Frontal cortex (tissue), 4 donors: ENCODE results near the gene RAC3. TPM values are rescaled to one million over a fixed set of nuclear protein-coding genes. Genes with fewer than 3 reads are reported as not detected.
A peak's percentile ranks its signal among the peaks of the same experiment; 100 is the strongest.

Experiments used
- DNase-seq, 2 donors: peaks; one replicate each; pipeline ENCODE4 v3.0.0; 2012; ENCODE audit warnings: low spot score in 2 of 2
- FAIRE-seq: peaks from 2 replicates; lab custom pipeline; 2012; peaks lifted over from hg19 to GRCh38; lab: Jason Lieb, UNC
- total RNA-seq: library from RNA; depleted of rRNA; stranded (reverse); fragments of >200 nt; gene quantifications from one replicate; pipeline ENCODE4 v1.2.3, GENCODE V29; 2014
- donor health status: control.
- donor health status: control.
- donor health status: control.

Gene RAC3
- total RNA-seq, 1 donor from 2014 or later, result 110 TPM

- FAIRE-seq (no peak), DNase-seq (no peak)
Measured at GRCh38 chr17:82011617-82012187, 19.8 kb upstream of the RAC3 start.

GRCh38 chr17:82012261-82012639 lies 19.2 kb upstream of the RAC3 start:
- FAIRE-seq, result no peak
- no peak for DNase-seq

GRCh38 chr17:82012640-82013295 lies 18.7 kb upstream of the RAC3 start:
- DNase-seq (no peak), FAIRE-seq (no peak)

GRCh38 chr17:82013341-82013740 lies 18.1 kb upstream of the RAC3 start:
- DNase-seq (peak; percentile 67 to 74), FAIRE-seq (no peak)

- FAIRE-seq (no peak), DNase-seq (no peak)
Measured at GRCh38 chr17:82013772-82014321, 17.6 kb upstream of the RAC3 start.

GRCh38 chr17:82014432-82014831 lies 17.0 kb upstream of the RAC3 start:
- DNase-seq (no peak), FAIRE-seq (no peak)

- FAIRE-seq (no peak), DNase-seq (no peak)
Measured at GRCh38 chr17:82014971-82015310, 16.5 kb upstream of the RAC3 start.

DNA sequence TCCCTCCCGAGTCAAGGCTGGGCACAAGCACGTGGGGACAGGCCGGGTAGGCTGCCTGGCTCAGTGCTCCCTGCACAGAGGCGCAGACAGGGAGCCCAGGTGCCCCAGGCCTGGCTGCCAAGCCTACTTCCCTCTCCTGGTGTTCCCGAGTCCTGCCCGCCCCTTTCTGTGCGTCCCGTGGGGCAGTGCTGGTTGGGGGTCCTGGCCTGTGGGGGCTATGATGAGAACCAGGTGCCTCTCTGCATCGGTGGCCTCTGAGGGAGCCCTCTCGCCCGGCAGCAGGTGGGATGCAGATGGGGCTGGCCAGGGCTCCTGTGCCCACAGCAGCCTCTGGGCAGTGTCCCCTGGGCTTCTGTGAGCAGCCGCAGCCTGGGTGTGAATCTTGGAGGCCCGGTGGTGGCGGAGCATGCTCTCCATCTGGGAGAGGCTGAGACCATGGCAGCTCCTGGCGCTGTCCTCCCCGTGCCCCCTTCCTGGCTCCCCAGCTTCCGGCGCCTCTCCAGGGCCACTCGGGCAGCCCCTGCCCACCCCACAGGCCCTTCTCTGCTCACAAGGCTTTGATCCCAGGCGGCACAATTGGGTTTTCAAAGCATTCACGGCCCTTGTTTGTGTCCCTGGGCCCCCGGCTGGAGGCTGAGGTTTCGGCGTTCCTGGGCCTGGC lies 16.0 kb upstream of the RAC3 start:
- no peak for FAIRE-seq

GRCh38 chr17:82016061-82016874 lies 15.2 kb upstream of the RAC3 start:
- no peak for FAIRE-seq
- DNase-seq, result no peak

More for the DNA sequence above, 16.0 kb upstream of the RAC3 start:
- no peak for DNase-seq

DNA sequence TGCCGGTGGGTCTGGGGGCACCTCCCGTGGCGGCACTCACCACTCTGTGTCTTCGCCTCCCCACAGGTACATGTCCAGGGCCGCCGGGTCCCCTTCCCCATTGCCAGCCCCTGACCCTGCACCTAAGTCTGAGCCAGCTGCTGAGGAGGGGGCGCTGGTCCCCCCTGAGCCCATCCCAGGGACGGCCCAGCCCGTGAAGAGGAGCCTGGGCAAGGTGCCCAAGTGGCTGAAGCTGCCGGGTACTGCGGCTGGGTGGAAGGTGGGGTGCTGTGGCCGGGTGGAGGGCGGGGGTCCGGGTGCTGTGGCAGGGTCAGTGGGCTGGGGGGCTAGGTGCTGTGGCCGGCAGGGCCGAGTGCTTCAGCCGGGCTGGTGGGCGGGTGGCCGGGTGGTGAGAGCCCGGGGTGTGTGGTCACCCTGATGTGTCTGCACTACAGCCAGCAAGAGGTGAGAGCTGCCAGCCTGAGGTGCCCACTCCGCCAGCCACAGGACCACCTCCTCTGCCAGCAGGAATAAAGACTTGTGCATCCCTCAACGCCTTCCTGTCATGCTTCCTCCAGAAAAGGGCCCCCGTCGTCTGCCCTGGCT lies 14.5 kb upstream of the RAC3 start:
- FAIRE-seq, result no peak
- no peak for DNase-seq

DNA sequence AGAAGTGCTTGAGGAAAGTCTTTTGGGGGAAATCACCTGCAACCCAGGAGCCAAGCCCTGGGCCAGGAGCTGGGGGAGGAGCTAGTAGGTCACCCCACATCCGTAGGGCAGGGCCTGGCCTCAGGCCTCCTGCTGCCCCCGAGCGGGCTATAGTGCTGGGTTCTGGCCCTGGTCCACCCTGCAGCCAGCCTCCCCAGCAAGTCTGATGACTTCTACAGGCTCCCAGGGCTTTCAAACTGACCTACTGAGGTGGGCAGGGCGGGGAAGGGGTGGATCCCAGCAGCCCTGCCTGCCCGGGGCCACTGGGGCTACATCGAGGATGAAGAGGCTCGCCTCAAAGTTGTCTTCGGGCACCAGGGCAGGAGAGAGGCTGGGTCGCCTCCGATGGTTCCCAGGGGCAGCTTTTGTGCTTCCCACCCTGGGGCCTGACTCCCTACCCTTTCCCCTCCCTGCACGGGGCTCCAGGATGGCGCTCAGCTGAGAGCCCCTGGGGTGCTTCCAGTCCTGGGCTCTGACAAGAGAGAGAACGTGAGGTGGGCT lies 13.8 kb upstream of the RAC3 start:
- no peak for FAIRE-seq
- no peak for DNase-seq

DNA sequence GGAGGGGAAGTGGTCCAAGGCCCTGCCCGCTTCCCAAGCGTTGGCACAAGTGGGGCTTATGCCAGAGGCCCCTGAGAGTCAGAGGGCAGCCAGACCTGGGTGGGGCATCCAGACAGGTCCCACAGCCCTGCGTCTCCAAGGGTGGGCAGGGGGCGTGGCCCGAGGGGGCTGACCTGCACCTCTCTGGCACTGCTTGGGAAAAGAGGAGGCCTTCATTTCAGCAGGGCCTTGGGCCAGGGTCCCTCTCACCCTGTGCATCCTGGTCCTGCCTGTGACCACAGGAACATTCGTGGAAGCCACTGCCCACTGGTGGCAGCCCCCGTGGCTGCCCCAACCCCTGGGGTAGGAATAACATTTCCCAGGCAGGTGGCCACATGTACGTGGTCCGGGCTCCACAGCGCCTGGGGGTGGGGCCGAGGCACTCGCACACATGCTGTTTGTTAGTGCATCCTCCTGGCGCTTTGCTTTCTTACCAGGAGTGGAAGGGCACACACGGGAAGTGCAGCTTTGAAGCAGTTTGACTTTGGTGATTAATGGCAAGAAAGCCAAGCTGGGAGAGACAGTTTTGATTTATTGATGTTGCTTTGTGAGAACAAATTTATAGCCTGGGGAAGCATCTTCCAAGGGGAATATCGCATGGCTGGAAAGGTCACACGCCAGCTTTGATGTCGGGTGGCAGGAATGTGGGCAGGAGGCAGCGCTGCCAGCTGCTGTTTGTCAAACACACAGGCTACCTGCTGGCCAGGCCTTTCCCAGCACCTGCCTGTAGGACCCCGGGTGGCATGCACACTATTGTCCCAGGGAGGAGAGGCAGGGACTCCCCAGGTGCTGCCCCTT lies 13.1 kb upstream of the RAC3 start:
- DNase-seq, result no peak
- no peak for FAIRE-seq

DNA sequence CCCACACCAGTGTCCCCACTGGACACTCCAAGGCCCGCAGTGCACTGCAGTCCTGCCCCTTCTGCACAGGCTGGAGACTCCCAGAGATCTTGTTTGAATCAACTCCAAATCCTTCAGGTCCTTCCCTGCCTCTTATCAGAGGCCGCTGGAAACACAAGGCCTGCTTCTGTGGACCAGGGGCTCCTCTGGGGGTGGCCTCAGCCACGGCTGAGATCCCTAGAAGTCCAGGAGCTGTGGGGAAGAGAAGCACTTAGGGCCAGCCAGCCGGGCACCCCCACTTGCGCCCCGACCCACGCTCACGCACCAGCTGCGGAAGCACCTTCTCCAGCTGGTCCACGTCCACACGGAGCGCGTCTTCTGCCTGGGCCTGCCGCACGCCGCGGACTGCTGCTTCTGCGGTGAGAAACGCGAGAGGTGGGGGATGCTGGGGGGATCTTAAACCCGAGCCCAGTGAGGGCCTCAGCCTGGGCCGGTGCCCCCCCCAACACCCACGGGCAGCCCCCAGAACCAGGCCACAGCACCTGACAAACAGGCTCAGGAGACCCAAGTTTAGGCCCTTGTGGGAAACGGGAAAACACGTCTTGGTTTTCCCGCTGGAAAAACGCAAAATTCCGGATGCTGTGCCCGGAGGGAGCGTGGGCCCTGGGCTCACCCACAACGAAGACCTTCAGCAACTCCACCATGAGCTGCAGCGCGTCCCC lies 12.3 kb upstream of the RAC3 start:
- FAIRE-seq (no peak), DNase-seq (no peak)

- no peak for FAIRE-seq
Measured at GRCh38 chr17:82019690-82020571, 11.5 kb upstream of the RAC3 start.

GRCh38 chr17:82020572-82021106 lies 10.8 kb upstream of the RAC3 start:
- DNase-seq (no peak), FAIRE-seq (no peak)

More at GRCh38 chr17:82019690-82020571, 11.5 kb upstream of the RAC3 start:
- DNase-seq, result no peak

DNA sequence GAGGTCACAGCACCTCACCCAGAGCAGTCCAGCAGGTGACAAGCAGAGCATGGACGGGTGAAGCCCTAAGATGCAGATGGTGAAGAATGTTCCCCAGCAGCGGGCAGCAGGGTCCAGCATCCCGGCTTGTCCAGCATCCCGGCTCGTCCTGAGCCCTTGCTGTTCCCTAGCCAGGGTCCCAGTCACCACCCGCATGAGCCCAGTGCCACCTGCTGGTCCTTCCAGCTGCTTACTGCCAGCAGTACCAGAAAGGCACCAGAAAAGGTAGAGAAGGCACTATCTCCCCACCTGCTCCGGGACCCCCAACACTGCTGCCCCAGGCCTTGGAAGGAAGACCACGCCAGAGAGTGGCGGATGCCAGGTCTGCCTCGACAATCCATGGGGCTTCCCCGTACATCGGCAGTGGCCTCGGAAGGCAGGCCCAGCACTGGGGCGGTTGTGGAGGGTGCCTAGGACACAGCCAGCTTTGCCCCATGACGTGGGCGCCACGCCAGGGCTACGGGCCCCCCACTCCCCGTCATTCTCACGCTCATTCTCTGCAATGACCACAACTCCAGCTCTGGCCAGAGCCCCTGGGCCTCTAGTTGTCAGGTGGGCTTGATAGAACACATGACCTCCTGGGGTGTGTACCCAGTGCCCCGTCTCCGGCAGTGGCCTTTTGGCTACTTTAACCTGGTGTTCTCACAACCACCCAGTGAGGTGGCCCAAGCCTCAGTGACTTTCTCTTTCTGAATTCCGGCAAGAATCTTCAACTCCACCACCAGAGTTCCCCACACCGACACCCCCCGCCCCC lies 10.2 kb upstream of the RAC3 start:
- FAIRE-seq, result no peak
- DNase-seq, result peak; percentile 78 to 84
